ENCODE results near the gene POU3F1.

Gene POU3F1

DNA sequence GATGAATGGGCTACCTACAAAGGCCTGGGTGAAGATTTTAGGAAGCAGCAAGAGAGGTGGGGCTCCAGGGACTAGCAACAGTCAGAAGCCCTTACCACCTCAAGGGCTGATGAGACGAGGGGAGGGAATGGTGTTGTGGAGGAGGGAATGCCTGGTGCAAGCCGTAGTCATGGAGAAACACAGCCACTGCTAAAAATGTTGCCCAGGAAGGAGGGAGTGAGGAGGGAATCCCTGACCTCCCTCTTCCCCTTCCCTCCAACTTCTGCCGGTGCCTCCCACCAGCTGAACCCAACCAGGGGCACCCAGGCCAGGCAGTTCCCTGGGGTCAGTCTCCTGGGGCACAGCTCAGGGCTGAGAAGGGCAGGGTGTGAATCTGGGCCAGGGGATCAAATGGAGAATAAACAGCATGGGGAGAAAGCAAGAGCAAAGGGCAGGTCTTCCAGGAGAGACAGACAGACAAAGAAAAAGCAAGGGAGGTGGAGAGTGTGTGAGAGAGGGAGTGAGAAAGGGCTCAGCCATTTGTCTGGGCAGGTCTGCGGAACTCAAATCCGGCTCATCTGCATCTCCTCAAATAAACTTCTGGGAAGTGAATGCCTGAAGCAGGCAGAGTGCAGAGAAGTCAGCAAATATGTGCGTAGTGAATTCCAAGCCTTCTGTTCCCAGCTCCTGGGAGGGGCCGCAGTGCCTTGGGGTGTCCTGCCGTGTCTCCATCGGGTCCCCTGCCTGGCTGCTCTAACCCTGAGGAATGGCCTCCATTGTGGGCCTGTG, 27.1 kb upstream of the POU3F1 start:
- DNase-seq: no peak

DNA sequence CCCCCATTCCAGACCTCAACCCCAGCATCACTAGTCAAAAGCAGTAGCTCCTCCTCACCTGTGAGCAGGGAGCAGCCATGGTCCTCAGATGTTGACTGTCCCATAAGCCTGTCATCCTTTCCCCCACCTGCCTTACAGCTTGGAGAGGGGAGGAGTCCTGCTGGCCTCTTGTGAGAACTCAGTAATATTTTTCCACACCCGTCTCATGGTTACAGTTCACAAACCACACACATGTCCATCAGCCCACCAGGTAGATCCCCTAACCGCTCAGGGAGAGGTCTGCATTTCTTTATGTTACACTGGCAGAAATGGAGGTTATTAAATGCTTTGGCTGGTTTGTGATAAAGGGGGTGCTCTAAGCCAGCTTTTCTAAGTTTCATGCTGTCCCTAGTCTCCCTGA, 26.3 kb upstream of the POU3F1 start:
- DNase-seq: no peak

DNA sequence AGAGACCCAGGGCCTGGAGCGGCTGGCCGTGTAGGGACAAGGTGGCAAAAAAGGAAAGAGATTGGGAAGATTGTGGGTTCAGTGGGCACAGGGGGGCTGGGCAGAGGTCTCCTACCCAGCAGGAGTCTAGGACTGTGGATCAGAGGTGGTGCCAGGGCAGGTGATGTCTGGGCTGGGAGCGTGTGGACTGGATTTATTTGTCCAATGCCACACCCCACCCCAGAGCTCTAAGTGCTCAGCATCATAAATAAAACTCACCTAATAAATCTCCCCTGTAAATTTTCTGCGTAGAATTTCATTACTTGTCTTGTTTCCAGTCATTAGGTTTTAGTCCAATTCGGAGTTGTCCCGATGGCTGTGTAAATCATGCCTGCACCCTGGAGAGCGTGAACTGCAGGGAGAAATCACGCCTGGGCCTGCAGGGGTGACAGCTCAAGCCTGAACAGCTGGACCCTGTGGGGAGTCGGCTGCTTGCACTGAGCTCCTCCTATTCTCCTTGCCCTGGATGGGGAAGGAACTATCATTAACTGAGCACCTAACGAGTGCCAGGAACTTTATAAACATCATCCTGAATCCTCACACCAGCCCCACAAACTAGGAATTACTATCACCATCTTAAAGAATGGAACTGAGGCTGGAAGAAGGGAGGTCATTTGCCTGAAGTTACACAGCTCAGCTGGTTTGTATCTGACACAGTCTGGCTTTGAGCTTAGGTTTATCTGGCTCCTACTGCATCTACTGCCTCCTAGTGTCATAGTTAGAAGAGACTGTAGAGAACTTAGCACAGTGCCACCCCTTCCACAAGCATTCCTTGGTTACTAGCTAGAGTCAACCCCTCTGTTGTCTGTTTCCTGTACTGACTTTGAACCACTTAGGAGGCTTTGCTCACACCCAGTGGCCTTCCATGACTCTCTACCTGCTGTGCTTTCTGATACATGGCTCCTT, 25.0 kb upstream of the POU3F1 start:
- DNase-seq: no peak

DNA sequence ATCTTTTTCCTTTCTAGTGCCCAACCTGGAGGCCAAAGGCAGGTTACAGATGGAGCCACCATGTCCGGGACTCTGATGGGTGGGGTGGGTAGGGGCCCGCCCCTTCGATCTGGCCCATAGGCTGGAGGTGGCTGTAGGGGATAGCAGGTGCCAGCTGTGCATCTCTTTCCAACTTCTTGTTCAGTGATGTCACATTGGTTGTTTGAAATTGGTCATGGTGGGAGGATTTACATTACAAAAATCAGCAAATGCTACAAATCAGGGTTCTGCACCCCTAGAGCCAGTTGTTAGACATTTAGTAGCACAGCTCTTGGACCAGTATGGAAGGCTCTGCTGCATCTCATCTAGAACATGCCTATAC, 22.4 kb upstream of the POU3F1 start:
- DNase-seq: no peak

DNA sequence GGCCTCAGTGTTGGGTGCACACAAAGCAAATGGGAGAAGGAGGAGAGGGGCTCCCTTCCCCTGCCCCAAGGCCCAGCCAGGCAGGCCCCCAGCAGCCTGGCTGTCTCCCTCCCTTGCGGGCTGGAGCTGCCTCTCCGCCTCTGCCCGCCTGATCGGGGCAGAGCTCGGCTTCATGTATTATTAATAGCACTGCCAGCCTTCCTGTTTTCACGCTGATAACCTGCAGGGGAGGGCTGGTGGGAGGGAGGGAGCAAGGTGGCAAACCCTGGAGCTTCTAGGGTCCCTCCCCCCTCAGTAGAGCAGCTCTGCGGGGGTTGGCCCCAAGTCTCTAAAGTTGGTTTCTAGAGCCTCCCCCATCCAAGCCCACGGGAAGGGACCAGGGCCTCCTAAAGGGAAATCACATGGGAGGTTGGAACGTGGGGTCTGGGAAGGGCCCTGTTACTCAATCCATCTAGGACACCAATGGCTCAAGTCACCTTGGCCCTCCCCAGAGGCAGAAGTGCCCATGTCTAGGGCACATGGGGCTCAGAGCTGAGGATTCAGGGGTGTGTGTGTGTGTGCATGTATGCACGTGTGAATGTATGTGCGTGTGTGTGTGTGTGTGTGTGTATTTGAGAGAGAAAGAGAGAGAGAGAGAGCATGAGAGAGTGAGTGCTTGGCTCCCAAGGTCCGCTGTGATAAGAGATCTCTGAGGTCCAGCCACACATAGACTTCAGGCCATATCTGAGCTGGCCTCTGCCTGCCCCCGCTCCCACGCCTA, 21.8 kb upstream of the POU3F1 start:
- DNase-seq: no peak

DNA sequence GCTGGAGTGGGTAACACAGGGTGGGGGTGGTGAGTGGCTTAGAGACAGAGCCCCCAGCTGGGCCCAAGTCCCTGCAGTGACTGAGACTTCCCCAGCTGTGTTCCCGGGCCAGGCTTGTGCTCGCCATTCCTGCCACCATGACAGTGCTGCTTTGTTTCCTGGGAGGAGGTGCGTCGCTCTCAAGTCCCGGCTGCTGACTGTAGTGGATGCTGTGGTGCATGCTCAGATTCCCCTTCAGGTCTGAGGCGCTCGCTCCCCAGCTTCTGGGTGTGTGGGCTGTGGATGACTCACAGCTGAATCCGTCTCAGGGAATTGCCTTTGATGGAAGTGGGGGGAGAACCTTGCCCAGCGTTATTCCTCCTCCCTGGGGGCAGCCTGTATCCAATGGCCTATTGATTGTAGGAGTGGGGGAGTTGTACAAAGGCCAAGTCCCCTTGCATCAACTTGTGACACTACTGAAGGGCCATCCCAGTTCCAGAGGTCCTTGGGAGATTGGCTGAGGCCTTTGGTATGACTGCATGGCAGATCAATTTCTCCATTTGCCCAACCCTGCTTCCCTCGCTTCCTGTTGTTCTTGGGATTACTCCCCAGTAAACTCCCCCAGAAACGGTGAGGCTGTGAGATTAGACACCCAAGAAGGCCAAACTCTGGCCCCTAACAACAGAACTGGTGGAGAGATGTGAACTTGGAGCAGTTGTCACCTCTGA, 17.8 kb upstream of the POU3F1 start:
- DNase-seq: no peak

DNA sequence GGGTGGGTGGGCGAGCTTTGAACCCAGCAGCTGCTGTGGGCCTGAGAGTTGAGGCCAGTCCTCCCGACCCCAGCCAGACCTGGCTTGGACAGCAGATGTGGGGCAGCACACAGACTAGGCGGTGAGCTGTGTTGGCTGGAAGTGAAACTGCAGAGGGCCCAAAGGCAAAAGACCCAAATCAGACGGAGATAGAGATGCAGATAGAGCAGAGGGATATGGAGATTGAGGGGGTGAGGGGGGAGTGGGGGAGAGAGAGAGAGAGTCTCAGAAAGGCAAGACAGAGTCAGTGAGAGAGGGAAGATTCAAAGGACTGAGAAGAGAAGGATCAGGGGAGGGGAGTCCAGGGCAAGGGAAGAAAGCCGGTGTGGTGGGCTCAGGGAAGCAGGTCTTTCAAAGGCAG, 17.0 kb upstream of the POU3F1 start:
- DNase-seq: no peak

DNA sequence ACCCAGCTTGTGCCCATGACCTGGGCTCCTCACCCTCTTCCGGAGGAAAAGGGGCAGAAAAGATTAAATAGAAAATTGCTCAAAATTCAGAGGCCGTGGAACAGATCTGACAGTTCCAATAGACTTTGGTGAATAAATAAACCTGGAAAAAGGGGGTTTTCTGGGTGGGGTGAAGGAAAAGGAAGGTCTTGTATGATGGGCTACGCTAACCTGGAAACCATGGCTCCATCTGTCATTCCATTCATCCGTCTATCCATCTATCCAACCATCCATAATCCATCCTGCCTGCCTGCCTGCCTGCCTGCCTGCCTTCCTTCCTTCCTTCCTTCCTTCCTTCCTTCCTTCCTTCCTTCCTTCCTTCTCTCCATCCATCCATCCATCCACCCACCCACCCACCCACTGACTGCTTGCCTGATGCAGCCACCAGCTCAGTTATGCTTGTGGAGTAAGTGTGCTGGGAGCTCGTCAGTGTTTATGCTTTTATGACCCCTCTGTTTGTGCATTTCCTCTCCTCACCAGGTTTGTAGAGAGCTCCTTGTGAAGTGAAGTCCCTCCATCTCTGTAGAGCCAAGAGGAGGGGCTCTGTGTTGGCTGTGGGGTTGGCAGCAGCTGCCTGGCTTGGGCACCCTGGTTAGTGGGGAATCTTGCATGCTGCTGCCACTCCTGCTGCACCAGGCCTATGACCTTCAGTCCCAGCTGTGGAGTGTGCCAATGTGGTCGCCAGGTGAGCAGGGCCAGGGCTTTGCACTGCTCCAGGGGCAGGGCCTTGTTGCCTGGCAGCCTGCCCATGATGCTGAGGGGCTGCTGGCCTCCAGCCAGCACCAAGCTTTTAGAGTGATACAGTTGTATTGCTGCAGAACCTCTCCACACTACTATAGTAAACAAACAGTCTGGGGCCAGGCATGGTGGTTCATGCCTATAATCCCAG, 16.0 kb upstream of the POU3F1 start:
- no peak for DNase-seq

DNA sequence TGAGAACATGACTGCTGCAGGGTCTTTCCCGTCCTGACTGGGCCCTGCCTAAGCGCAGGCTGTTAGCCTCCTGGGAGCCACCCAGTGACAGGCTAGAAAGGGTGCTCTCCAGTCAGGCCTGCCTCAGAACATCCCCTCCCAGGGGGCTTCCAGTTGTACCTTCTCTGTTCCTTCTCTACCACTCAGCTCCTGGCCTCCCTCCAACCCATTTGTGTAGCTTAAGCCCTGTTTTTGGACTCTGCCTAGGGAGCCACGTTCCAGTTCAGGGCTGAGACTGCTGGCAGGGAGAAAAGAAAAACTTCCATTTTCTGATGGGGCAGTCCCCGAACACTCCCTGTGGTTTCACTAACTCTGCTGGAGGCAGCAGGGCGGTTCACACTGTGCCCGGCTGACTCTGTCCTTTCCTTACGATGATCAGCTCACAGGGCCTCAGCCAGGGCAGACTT, 15.3 kb upstream of the POU3F1 start:
- no peak for DNase-seq

DNA sequence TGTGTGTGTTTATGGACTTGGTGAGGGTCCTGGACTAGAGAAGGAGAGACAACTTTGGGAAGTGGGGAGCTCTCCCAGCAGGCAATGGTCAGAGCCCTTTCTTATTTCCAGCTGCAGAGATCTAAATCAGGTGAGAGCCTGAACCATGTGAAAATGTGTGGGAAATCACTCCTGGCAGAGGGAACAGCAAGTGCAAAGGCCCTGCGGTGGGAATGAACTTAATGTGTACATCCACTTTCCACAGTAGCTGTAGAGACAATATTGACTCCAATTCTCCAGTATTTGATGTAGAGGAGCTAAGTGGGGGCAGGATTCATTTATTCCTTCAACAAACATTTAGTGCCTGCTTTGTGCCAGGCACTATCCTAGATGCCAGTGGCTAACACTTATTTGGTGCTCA, 14.7 kb upstream of the POU3F1 start:
- DNase-seq: no peak

DNA sequence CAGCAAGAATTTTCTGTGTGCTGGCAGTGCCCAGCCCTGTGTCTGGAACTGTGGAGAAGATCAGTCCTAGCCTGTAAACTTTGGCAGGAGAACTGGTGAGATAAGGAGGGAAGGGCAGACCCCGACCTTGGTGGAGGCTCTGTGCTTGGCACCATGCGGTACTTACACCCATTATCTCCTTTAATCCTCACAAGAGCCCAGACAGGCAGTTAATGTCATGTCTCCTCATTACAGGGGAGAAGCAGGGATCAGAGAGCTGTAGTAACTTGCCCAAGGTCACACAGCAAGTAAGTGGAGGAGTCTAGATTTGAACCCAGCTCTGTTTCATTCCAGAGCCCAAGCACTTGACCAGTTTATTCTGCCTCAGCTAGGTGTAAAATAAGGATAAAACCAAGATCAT, 13.9 kb upstream of the POU3F1 start:
- no peak for DNase-seq

DNA sequence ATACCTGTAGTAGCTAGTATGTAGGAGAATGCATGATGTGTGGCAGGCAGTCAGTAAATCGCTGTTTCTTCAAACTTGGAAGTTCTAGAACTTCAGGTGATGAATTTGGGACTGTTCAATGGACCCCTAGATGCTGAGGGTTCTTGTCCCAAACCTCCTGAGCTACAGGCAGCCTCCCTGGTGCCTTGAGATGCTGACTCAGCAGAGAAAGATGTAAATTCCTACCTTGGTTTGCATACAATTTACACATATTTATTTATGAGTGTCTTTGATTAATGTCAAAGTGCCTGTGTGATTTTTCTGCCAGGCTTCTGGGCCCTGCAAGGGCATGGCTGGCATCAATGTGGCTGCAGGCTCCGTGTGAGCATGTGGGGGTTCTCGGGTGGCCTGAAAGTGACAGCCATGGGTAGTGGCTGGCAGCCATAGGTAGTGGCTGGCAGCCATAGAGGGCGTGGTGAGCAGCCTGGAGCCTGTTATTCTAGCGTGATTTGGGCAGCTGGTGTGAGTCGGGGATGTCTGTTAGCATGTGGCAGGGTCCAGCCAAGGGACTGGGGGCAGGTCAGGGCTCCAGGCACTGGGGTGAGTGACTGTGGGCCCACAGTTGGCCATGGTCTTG, 13.2 kb upstream of the POU3F1 start:
- DNase-seq: no peak

DNA sequence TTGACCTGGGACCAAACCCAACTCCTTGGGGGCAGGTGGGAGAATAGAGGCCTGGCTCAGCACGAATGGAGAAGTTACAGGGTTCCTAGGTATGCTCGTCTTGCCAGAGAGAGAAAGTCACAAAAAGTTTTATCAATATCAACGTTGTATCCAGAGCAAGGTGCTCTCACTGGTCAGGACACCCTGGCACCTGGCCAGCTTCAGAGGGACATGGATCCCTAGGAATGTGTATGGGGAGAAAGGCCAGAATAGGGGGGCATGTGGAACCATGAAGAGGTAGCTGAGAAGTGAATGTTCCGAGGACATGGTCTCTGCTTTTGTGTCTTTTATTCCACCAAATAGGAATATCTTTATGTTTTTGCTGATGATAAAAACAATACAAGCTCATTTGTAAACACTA, 9.4 kb upstream of the POU3F1 start:
- no peak for DNase-seq

DNA sequence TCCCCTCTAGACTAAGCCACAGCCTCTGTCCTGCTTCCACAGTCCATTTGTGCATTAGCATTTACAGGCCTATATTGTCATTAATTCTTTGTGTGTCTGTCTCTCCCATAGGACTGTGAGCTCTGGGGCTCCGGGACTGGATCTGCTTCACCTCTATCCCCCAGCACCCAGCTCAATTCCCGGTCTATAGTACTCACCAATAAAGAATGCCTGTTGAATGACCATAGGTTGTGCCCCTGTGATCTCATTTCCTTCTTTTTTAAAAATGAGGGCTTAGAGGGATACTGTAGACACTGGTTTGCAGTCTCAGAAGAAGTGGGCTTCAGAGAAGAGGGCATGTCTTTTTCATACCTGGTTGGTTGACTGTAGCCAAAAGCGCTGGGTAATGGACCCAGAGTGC, 8.8 kb upstream of the POU3F1 start:
- DNase-seq: no peak

DNA sequence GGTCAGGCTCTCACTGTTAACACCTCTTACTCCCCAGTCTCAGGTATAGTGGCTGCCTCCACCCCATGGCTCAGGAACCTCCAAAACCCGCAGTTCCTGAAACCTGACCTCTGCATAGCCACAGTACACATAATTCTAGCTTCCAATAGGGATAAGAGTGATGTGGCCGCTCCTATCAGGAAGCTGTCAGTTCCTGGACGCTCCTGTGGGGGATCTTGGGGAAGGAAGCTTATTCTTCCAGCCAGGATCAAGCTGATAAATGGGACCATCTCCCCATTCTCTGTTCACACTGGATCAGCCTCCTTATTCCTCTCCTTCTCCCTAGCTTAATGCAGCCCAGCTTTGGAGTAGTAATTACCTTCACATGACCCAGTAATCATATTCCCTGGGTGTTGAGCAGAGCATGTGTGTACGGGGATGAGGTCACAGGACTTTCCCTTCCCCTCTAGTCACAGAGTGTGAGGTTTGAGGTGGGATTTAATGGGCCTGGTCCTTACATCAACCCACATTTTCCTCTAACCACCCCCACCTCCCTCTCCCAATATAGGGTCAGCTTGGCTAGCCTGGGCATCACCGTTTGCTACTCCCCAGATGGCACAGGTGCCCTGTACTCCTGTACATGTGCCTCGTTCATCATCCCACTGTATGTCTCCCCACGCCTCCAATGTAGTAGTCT, 7.0 kb upstream of the POU3F1 start:
- DNase-seq: no peak

DNA sequence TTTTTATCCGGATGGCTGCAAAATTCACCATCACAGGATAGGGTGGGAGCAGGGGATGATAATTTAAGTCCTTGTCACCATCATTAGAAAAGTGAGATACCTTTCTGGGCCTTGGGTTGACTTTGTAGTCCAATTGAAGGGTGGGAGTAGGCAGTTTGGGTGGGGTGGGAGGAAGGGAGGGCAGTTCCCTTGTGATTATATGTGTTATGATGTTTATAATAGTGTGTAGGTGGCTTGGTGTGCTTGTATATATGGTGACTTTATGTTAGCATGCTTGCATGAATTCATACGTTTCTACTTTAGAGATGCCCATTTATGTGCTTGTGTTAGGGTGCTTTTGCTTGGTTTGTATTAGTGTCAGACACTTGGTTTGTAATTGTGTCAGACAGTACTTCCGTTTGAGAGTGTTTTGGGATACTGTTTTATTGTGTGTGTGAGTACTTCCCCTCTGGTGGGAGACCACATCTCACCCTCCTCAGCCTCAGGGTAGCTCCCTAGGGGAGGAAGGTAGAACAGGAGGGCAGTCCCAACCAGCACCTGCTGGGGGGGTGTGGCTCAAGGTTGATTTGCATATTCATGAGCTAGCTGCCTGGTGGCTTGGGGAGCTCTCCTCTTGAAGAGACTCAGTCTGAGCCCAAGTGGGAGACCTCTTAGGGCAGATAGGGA, 6.3 kb upstream of the POU3F1 start:
- no peak for DNase-seq

DNA sequence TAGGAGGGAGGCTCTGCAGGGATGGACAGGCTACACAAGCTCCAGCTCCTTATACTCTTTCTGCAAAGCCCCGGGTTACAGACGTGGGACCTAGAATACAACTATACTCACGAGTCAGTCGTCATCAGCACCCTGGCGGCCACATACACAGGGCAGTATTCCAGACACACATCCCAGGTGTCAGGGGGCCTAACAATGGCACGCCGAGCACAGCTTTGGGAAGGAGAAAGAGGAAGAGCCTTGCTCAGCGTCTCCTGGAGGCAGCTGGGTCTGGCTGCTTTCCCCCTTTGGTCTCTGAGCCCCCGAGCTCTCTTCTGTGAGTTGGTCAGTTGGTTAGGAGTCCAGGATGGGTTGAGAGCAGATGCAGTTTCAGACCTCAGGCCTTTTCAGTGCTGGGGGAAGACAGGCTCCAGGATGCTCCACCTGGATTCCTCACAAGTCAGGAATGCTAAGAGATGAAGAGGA, 4.5 kb upstream of the POU3F1 start:
- no peak for DNase-seq

DNA sequence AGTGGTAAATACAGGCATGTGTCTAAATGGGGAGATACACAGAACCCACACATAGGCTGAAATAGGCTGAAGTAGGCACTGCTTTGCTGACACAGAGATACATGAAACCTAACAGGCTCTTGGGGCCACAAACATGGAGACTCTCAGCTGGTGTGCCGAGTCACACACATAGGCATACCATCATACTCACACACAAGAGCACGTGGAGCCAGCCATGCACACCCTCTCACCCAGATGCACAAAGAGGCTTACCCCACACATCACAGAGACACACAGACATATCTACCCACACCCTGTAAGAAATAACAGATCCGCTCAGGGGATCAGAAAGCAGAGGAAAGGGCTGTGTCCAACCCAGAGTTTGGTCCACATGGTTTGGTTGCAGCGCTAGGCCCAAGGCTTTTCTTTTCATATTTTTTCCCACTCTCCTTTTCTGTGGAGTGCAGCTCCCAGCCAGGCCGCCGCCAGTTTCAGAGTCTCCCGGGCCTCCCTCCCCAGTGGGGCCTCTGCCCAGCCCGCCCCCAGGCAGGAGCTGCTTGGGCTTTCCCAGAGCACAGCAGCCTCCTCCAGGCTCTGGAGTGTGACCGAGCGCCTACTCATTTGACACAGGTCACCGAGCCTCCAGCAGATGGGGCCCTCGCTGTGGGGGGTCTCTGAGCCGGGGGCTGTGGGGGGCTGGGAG, 3.9 kb upstream of the POU3F1 start:
- no peak for DNase-seq

DNA sequence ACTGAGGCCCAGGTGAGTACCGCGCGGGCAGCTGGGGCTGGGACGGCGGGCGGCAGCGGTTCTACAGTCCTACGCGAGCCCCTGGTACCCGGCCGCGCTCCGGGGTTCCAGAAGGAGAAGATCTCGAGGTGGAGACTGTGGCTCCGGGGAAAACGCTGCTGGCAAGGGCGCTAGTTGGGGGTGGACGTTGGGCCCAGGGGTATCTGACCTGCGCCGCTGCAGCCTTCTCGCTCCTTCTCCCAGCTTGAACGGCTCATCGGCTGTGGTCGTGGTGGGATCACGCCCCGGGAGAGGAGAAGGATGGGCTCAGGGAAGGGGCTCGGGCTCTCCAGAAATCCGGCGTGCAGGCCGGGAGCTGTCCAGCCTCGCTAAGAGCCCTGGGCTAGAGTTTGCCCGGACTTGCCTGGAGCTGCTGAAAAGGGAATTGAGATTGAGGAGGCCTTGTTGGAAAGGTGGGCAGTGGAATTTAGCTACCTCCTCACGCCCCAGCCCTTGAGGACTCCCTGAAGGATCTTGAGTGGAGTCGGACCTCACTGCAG, 1.1 kb upstream of the POU3F1 start:
- no peak for DNase-seq

All from stimulated activated CD4-positive, alpha-beta T cell treated with anti-CD3 and anti-CD28 coated beads, Interleukin-4, amount 100 ng/mL, for 4 hours (primary cell).